T1000 (cell line): Measurements from ENCODE around the gene EDIL3.
A peak's percentile ranks its signal among the peaks of the same experiment; 100 is the strongest.

Experiments
- DNase-seq: peaks from one replicate; lab custom pipeline; 2025; ENCODE audit warnings: mixed read lengths; lab: John Stamatoyannopoulos, UW

The EDIL3 gene

DNA sequence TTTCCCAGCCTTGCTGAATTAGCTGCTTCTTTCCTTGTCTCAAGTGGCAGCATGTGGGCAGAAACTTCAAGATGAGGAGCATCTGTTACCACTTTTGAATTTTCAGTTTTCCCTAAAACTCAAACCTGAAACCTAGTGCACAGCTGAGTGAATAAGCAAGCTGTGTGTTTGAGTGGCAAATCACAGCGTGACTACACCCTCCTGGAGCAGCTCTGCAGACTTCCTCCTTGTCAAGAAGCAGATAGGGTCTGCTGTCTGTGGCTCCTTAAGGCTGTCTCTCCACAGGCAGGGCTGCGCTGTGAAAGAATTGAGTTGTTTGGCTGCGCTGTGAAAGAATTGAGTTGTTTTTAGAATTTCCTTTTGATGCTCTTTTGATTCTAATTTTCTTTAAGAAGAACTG lies 484.4 kb downstream of the EDIL3 start:
- no peak for DNase-seq

- no peak for DNase-seq
These were observed 485.2 kb downstream of the EDIL3 start for GRCh38 chr5:83899326-83899970.

GRCh38 chr5:83895860-83896259 lies 488.8 kb downstream of the EDIL3 start:
- peak; percentile 9 for DNase-seq

DNA sequence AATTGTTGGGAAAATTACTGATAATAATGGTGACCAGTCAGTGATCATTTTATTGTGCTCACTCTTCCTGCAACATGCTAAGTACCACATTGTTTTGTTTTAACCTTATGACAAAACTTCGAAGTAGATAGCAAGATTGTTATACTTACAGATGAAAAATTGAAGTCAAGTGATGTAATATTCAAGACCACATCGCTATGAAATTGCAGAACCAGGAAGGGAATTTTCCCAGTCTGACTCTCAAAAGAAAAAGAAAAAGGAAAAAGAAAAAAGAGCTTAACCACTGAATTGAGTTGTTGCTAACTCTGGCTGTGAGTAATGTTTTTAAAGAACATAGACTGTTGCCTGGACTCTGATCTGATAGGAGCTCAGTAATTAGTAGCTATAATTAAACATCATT lies 493.4 kb downstream of the EDIL3 start:
- no peak for DNase-seq
